ENCODE measurements around the gene SAP30BP. TPM values are rescaled to one million over a fixed set of nuclear protein-coding genes. Genes with fewer than 3 reads are reported as not detected.

Gene SAP30BP
- total and polyA plus RNA-seq, 4 donors, result 20.9 to 33.4 (median 30.2) TPM

DNA sequence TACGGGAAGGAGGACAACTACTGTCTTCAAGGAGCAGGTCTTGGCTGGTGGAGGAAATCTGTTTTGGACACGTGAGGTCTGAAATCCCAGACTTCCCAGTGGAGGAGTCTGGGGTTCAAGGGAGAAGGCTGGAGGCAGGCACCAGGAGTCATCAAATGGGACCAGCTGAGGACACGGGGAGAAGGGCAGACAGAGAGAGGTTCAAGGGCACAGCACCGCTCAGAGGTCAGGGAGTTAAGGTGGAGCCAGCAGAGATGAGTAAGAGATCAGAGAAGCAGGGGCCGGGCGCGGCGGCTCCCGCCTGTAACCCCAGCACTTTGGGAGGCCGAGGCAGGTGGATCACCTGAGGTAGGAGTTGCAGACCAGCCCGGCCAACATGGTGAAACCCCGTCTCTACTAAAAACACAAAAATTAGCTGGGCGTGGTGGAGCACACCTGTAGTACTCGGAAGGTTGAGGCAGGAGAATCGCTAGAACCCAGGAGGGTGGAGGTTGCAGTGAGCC, 44.3 kb upstream of the SAP30BP start:
- Histone ChIP-seq H3K27me3 (ENCODE audit: control insufficient read depth in 4 of 4, insufficient read depth in 4 of 4, low read length in 3 of 4) (no peaks in the 10 kb centered on the region), H3K9ac (ENCODE audit: low read depth in 1 of 2, low read length in 2 of 2) (no peak overlapping the region), H3K9me3 (ENCODE audit: control insufficient read depth in 4 of 4, low read length in 3 of 4) (no peaks in the 10 kb centered on the region), H3K4me1 (ENCODE audit: control insufficient read depth in 4 of 4, insufficient read depth in 4 of 4, low read length in 3 of 4) (no peaks in the 10 kb centered on the region), H3K36me3 (ENCODE audit: control insufficient read depth in 4 of 4, insufficient read depth in 3 of 4, low read depth in 1 of 4, low read length in 3 of 4) (peaks cover 0 to 49% (median 9%) of the 10 kb centered on the region in 4 donors), H3K4me3 (ENCODE audit: low read depth in 1 of 3, low read length in 3 of 3) (no peak overlapping the region), H3K27ac (ENCODE audit: low read depth in 1 of 2, low read length in 2 of 2) (no peak overlapping the region)
- whole genome bisulfite sequencing, result 95% methylated on average over 15 of the region's 15 CpGs
- DNase-seq (ENCODE audit: low spot score), result no peak
- TF ChIP-seq, protein P1, sequence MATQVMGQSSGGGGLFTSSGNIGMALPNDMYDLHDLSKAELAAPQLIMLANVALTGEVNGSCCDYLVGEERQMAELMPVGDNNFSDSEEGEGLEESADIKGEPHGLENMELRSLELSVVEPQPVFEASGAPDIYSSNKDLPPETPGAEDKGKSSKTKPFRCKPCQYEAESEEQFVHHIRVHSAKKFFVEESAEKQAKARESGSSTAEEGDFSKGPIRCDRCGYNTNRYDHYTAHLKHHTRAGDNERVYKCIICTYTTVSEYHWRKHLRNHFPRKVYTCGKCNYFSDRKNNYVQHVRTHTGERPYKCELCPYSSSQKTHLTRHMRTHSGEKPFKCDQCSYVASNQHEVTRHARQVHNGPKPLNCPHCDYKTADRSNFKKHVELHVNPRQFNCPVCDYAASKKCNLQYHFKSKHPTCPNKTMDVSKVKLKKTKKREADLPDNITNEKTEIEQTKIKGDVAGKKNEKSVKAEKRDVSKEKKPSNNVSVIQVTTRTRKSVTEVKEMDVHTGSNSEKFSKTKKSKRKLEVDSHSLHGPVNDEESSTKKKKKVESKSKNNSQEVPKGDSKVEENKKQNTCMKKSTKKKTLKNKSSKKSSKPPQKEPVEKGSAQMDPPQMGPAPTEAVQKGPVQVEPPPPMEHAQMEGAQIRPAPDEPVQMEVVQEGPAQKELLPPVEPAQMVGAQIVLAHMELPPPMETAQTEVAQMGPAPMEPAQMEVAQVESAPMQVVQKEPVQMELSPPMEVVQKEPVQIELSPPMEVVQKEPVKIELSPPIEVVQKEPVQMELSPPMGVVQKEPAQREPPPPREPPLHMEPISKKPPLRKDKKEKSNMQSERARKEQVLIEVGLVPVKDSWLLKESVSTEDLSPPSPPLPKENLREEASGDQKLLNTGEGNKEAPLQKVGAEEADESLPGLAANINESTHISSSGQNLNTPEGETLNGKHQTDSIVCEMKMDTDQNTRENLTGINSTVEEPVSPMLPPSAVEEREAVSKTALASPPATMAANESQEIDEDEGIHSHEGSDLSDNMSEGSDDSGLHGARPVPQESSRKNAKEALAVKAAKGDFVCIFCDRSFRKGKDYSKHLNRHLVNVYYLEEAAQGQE (IDR thresholded peaks at IDR 0.05), result no peak
- no peak for TF ChIP-seq FOXA2 (IDR thresholded peaks at IDR 0.05)
- TF ChIP-seq GABPA (IDR thresholded peaks at IDR 0.05 in 1 of 2, conservative IDR thresholded peaks at IDR 0.05 in 1 of 2), result no peak
- no peak for TF ChIP-seq YY1 (IDR thresholded peaks at IDR 0.05)
- TF ChIP-seq FOXA1 (IDR thresholded peaks at IDR 0.05), result no peak
- no peak for TF ChIP-seq TAF1 (conservative IDR thresholded peaks at IDR 0.05)
- no peak for TF ChIP-seq JUND (IDR thresholded peaks at IDR 0.05)
- TF ChIP-seq RAD21 (IDR thresholded peaks at IDR 0.05), result no peak
- TF ChIP-seq, protein P2, sequence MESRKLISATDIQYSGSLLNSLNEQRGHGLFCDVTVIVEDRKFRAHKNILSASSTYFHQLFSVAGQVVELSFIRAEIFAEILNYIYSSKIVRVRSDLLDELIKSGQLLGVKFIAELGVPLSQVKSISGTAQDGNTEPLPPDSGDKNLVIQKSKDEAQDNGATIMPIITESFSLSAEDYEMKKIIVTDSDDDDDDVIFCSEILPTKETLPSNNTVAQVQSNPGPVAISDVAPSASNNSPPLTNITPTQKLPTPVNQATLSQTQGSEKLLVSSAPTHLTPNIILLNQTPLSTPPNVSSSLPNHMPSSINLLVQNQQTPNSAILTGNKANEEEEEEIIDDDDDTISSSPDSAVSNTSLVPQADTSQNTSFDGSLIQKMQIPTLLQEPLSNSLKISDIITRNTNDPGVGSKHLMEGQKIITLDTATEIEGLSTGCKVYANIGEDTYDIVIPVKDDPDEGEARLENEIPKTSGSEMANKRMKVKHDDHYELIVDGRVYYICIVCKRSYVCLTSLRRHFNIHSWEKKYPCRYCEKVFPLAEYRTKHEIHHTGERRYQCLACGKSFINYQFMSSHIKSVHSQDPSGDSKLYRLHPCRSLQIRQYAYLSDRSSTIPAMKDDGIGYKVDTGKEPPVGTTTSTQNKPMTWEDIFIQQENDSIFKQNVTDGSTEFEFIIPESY (IDR thresholded peaks at IDR 0.05), result no peak
- TF ChIP-seq, protein P3, sequence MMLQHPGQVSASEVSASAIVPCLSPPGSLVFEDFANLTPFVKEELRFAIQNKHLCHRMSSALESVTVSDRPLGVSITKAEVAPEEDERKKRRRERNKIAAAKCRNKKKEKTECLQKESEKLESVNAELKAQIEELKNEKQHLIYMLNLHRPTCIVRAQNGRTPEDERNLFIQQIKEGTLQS (IDR thresholded peaks at IDR 0.05), result no peak
- no peak for TF ChIP-seq HNF4G (IDR thresholded peaks at IDR 0.05)
- no peak for TF ChIP-seq RXRA (IDR thresholded peaks at IDR 0.05)
- no peak for TF ChIP-seq EGR1 (IDR thresholded peaks at IDR 0.05; ENCODE audit: low read depth in 2 of 2)

DNA sequence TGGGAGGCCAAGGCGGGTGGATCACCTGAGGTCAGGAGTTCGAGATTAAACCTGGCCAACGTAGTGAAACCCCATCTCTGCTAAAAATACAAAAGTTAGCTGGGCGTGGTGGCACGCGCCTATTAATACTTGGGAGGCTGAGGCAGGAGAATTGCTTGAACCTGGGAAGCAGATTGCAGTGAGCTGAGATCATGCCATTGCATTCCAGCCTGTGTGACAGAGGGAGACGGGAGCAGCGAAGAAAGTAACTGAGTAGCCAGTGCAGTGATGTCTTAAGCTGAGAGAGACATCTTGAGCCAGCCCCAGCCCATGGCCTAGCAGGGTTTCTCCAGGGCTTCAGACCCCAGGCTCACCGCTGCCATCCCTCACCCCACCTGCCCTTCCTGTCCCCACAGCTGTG, 43.8 kb upstream of the SAP30BP start:
- Histone ChIP-seq H3K36me3 (ENCODE audit: control insufficient read depth in 4 of 4, insufficient read depth in 3 of 4, low read depth in 1 of 4, low read length in 3 of 4) (peaks cover 0 to 49% (median 6%) of the 10 kb centered on the region in 4 donors), H3K9me3 (ENCODE audit: control insufficient read depth in 4 of 4, low read length in 3 of 4) (no peaks in the 10 kb centered on the region), H3K9ac (ENCODE audit: low read depth in 1 of 2, low read length in 2 of 2) (no peak overlapping the region), H3K27me3 (ENCODE audit: control insufficient read depth in 4 of 4, insufficient read depth in 4 of 4, low read length in 3 of 4) (no peaks in the 10 kb centered on the region), H3K27ac (ENCODE audit: low read depth in 1 of 2, low read length in 2 of 2) (no peak overlapping the region), H3K4me3 (ENCODE audit: low read depth in 1 of 3, low read length in 3 of 3) (no peak overlapping the region), H3K4me1 (ENCODE audit: control insufficient read depth in 4 of 4, insufficient read depth in 4 of 4, low read length in 3 of 4) (no peaks in the 10 kb centered on the region)
- WGBS, result 94% methylated on average over 9 of the region's 9 CpGs
- DNase-seq (ENCODE audit: low spot score), result no peak
- TF ChIP-seq, protein P3 (IDR thresholded peaks at IDR 0.05), result no peak
- TF ChIP-seq YY1 (IDR thresholded peaks at IDR 0.05) (no peak), TAF1 (conservative IDR thresholded peaks at IDR 0.05) (no peak), FOXA1 (IDR thresholded peaks at IDR 0.05) (no peak)
